Panc1 (cell line): Measurements from ENCODE around the gene POLR1G. TPM values are rescaled to one million over a fixed set of nuclear protein-coding genes. Genes with fewer than 3 reads are reported as not detected.
A peak's percentile ranks its signal among the peaks of the same experiment; 100 is the strongest.

Source experiments
- ATAC-seq: fragments of 200-7000 bp; cut with Tn5 transposase; 2 replicates; pipeline ENCODE4 v1.9.1; 2020; ENCODE audit warnings: mild to moderate bottlenecking, moderate library complexity
- BruUV-seq: library from RNA; stranded (reverse); fragments of 400-500 nt; replicated peaks from 2 replicates; lab custom pipeline; 2021; lab: Mats Ljungman, UMichigan
- CTCF ChIA-PET: fragments of 300-600 bp; sonication (Branson Sonifier 250); formaldehyde crosslinking; loops from one replicate; lab custom pipeline; 2022; ENCODE audit warnings: antibody characterized with exemption; lab: Charles Lee
- POLR2A ChIA-PET: fragments of 300-600 bp; sonication (Branson Sonifier 250); formaldehyde crosslinking; loops from one replicate; lab custom pipeline; 2022; ENCODE audit warnings: antibody characterized with exemption; lab: Charles Lee
- DNase-seq: peaks from one replicate; pipeline ENCODE4 v3.0.0-alpha.2; 2010; ENCODE audit warnings: low read depth, low spot score
- H3K27ac ChIP-seq: 2 replicates; pipeline ENCODE4 v1.5.1; 2011; ENCODE audit warnings: mild to moderate bottlenecking, low read length, inconsistent platforms
- H3K27me3 ChIP-seq: fragments of 200-500 bp; sonication (Bioruptor generic); 2 replicates; pipeline ENCODE4 v1.6.0; 2014; ENCODE audit warnings: low read length, inconsistent platforms; ENCODE audit not compliant: control insufficient read depth, insufficient read depth
- H3K36me3 ChIP-seq: fragments of 200-500 bp; sonication (Bioruptor generic); 2 replicates; pipeline ENCODE4 v1.5.1; 2014; ENCODE audit warnings: inconsistent platforms, mild to moderate bottlenecking, low read length, moderate library complexity; ENCODE audit not compliant: control insufficient read depth, insufficient read depth
- H3K4me1 ChIP-seq: 2 replicates; pipeline ENCODE4 v1.5.1; 2011; ENCODE audit warnings: inconsistent platforms, mild to moderate bottlenecking, low read length, moderate library complexity; ENCODE audit not compliant: control insufficient read depth, insufficient read depth
- H3K4me3 ChIP-seq, 2 experiments: 2 replicates each; pipeline ENCODE4 v1.5.1; 2011 to 2012; ENCODE audit warnings: low read depth in 2 of 2, low read length in 2 of 2, mild to moderate bottlenecking in 2 of 2, inconsistent platforms in 1 of 2, moderate library complexity in 1 of 2
- H3K9me3 ChIP-seq: fragments of 200-500 bp; sonication (Bioruptor generic); 2 replicates; pipeline ENCODE4 v1.5.1; 2014; ENCODE audit warnings: low read depth, mild to moderate bottlenecking, inconsistent platforms, low read length, moderate library complexity; ENCODE audit not compliant: control insufficient read depth, insufficient read depth
- CTCF ChIP-seq: fragments of 450-650 bp; IDR thresholded peaks from 2 replicates; pipeline ENCODE4 v1.5.1; 2017; ENCODE audit warnings: mild to moderate bottlenecking
- POLR2AphosphoS5 ChIP-seq: IDR thresholded peaks from 2 replicates; pipeline ENCODE4 v1.6.1; 2012; ENCODE audit warnings: mild to moderate bottlenecking, low read depth, low read length, moderate library complexity
- REST ChIP-seq, 2 experiments: IDR thresholded peaks; 2 replicates each; pipeline ENCODE4 v1.6.1; 2011 to 2012; ENCODE audit warnings: low read depth in 2 of 2, control low read depth in 1 of 2, low read length in 1 of 2, mild to moderate bottlenecking in 1 of 2, moderate library complexity in 1 of 2; ENCODE audit not compliant: insufficient read depth in 1 of 2
- SIN3A ChIP-seq: IDR thresholded peaks from 2 replicates; pipeline ENCODE4 v1.6.1; 2012; ENCODE audit warnings: low read depth, mild to moderate bottlenecking, low read length, moderate library complexity, borderline replicate concordance; ENCODE audit not compliant: insufficient read depth
- TCF7L2 ChIP-seq: IDR thresholded peaks from 2 replicates; pipeline ENCODE4 v1.6.1; 2011; ENCODE audit warnings: mild to moderate bottlenecking, low read depth, low read length, inconsistent platforms
- in situ Hi-C: cut with HindIII; loops from 2 replicates; pipeline ENCODE4 v1.10.0; 2016; ENCODE audit warnings: low sequenced_read_pairs, low pct_unique_long_range_greater_than_20kb
- intact Hi-C: fragments of 100-400 bp; cut with micrococcal nuclease; formaldehyde crosslinking; loops from one replicate; pipeline ENCODE4 v1.10.0; 2022; ENCODE audit not compliant: unreplicated experiment
- total RNA-seq: library from RNA; stranded (reverse); gene quantifications from one replicate; pipeline ENCODE4 v1.2.1, GENCODE V29; 2021; ENCODE audit not compliant: unreplicated experiment

The POLR1G gene
- total RNA-seq, 1 experiment from 2014 or later: 27.8 TPM

- no peak for TF ChIP-seq SIN3A
- no peak for TF ChIP-seq REST (IDR thresholded peaks at IDR 0.05; ENCODE audit: insufficient read depth in 1 of 2, low read depth in 2 of 2, low read length in 1 of 2)
- 0 out of 2 replicates have a peak, but pooled peaks have one; percentile 31 for TF ChIP-seq POLR2AphosphoS5
- Histone ChIP-seq H3K27ac (peak within 1 kb of the TSS; percentile 85), H3K4me1 (peaks cover 4% of the 10 kb centered on the region; the same call in 1 of the 2 replicates), H3K4me3 (peak within 1 kb of the TSS; percentile 65 to 68), H3K27me3 (no peaks in the 10 kb centered on the region), H3K9me3 (no peaks in the 10 kb centered on the region), H3K36me3 (no peaks in the 10 kb centered on the region)
- intact Hi-C loops (no loop called here), in situ Hi-C loops (no loop called here)
- ChIA-PET POLR2A (interaction anchor here (0.6 kb wide), 1 partner anchor 26 kb away, joined by 3 read pairs; no protein-coding TSS in a partner anchor), CTCF (no interaction called here)
- no TSS peak for BruUV-seq
- ATAC-seq (peak; percentile 99), DNase-seq (peak; percentile 88)
These were observed 35.8 kb upstream of the POLR1G start, which contains the start of gene ERCC2 for GRCh38 chr19:45370410-45371204. Gene ERCC2 (minus strand): TSS chr19:45370573. CDS start chr19:45370540, 33 bp downstream.

- ATAC-seq: peak; percentile 71
- peak overlapping the region; percentile 51; the same call in 1 of the 2 replicates for H3K27ac ChIP-seq
- peaks cover 7% of the 10 kb centered on the region; the same call in 1 of the 2 replicates for H3K4me1 ChIP-seq
- DNase-seq: no peak
- in situ Hi-C loops: no loop called here
- H3K36me3 ChIP-seq: no peaks in the 10 kb centered on the region
- intact Hi-C loops: no loop called here
- ChIA-PET POLR2A (no interaction called here), CTCF (no interaction called here)
- BruUV-seq: no TSS peak
- H3K4me3 ChIP-seq: no peak overlapping the region
- no peaks in the 10 kb centered on the region for H3K9me3 ChIP-seq
- TF ChIP-seq TCF7L2 (no peak), POLR2AphosphoS5 (no peak), CTCF (no peak), SIN3A (no peak), REST (IDR thresholded peaks at IDR 0.05; ENCODE audit: insufficient read depth in 1 of 2, low read depth in 2 of 2, low read length in 1 of 2) (no peak)
- no peaks in the 10 kb centered on the region for H3K27me3 ChIP-seq
These were observed 30.3 kb upstream of the POLR1G start for GRCh38 chr19:45376045-45376724.
